22Rv1 (cell line): Measurements from ENCODE around the gene PHOSPHO2.

ENCODE experiments used
- H3K27ac ChIP-seq: fragments of 450-650 bp; 2 replicates; pipeline ENCODE4 v1.5.1; 2017
- CTCF ChIP-seq: fragments of 450-650 bp; IDR thresholded peaks from 2 replicates; pipeline ENCODE4 v1.5.1; 2017; ENCODE audit warnings: mild to moderate bottlenecking
- ZFX ChIP-seq: fragments of 450-650 bp; IDR thresholded peaks from 2 replicates; pipeline ENCODE4 v1.6.1; 2017; ENCODE audit warnings: antibody characterized with exemption, borderline replicate concordance

Gene PHOSPHO2

GRCh38 chr2:169711751-169712509, 17.7 kb downstream of the PHOSPHO2 start:
- TF ChIP-seq CTCF: no peak
- no peak for TF ChIP-seq ZFX
- H3K27ac ChIP-seq: no peak overlapping the region

GRCh38 chr2:169712791-169713227, 18.5 kb downstream of the PHOSPHO2 start:
- TF ChIP-seq ZFX: no peak
- no peak for TF ChIP-seq CTCF

GRCh38 chr2:169713331-169713730, 19.1 kb downstream of the PHOSPHO2 start:
- H3K27ac ChIP-seq: no peak overlapping the region
- TF ChIP-seq CTCF: no peak
- no peak for TF ChIP-seq ZFX

More at GRCh38 chr2:169712791-169713227, 18.5 kb downstream of the PHOSPHO2 start:
- H3K27ac ChIP-seq: no peak overlapping the region

GRCh38 chr2:169714699-169715098, 20.4 kb downstream of the PHOSPHO2 start:
- no peak for TF ChIP-seq CTCF
- no peak for TF ChIP-seq ZFX
- H3K27ac ChIP-seq: no peak overlapping the region

- TF ChIP-seq ZFX (no peak), CTCF (no peak)
- peak overlapping the region; percentile 37; the same call in 1 of the 2 replicates for H3K27ac ChIP-seq
These were observed 21.3 kb downstream of the PHOSPHO2 start for GRCh38 chr2:169715379-169716237.

GRCh38 chr2:169716238-169716886, 22.1 kb downstream of the PHOSPHO2 start:
- TF ChIP-seq CTCF (no peak), ZFX (no peak)
- no peak overlapping the region for H3K27ac ChIP-seq
